ENCODE data around the gene DDB1.

DDB1 gene

DNA sequence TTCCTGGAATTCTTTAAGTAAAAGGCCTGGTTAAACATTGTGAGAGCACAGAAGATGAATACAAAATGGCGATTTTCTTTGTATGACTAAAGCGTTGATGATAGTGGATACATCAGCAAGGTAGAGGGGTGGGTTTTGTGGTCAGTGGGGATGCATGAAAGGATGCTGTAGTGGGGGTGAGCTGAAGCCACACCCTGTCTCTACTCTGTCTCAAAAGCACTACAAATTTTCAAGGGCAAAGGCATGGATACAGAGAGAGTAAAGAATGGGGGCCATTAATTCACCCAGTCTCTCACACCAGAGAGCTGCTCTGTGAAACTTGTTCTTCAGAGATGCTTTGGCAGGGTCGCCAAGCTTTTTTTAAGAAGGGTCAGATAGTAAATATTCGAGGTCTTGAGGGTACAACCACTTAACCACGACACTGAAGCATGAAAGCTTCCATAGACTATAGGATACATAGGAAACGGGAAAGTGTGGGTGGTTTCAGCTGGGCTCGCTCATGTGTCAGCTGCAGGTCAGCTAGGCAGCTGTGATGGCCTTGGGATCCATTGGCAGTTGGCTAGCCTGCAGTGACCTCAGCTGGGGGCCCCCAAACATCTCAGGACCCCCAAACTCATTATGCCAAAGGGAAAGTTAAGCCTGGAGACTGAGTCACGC is 37.6 kb upstream of the DDB1 start:
- H3K4me3 ChIP-seq (ENCODE audit: low read depth, low read length): no peak overlapping the region
- TF ChIP-seq, protein P1, sequence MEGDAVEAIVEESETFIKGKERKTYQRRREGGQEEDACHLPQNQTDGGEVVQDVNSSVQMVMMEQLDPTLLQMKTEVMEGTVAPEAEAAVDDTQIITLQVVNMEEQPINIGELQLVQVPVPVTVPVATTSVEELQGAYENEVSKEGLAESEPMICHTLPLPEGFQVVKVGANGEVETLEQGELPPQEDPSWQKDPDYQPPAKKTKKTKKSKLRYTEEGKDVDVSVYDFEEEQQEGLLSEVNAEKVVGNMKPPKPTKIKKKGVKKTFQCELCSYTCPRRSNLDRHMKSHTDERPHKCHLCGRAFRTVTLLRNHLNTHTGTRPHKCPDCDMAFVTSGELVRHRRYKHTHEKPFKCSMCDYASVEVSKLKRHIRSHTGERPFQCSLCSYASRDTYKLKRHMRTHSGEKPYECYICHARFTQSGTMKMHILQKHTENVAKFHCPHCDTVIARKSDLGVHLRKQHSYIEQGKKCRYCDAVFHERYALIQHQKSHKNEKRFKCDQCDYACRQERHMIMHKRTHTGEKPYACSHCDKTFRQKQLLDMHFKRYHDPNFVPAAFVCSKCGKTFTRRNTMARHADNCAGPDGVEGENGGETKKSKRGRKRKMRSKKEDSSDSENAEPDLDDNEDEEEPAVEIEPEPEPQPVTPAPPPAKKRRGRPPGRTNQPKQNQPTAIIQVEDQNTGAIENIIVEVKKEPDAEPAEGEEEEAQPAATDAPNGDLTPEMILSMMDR (IDR thresholded peaks at IDR 0.05; ENCODE audit: borderline replicate concordance, insufficient read depth, low read depth, low read length): no peak

DNA sequence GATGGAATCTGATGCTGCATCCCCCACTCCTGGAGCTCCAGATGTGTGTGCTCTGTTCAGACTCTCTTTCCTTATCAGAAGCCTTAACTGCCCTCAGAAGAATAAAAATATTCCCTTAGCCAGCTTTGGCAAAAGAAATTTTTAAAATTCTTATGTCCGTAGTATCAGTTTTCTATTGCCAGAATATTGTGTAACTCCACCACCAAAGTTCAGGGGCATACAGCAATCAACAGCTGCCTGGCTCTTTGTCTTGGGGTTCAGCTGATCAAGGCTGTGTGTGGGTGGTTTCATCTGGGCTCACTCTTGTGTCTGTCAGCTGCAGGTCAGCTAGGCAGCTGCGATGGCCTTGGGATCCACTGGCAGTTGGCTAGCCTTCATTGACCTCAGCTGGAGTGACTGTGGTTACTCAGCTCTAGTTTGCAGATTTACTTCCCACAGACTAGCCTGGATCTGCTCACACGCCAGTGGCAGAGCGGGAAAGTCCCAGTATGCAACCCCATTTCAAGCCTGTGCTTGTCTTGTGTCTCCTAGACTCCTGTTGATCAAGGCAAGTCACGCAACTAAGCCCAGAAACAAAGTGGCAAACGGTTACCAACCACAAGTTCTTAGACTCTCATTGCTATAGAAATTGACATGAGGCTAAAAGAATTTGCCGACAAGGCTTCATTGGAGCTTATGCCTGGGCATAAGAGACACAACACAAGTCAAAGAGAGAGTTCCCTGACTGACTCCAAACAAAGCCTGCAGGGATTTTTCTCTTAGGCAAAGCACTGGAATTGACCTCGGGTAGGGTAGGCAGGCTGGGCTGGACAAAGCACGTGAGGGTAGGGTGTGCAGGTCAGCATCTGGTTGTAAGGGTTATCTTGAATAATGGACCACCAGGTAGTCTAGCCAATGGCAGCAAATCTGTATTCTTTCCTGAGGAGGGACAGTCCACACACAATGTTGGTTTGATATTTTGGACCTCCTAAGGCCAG is 36.8 kb upstream of the DDB1 start:
- H3K4me3 ChIP-seq (ENCODE audit: low read depth, low read length): no peak overlapping the region
- TF ChIP-seq, protein P1 (IDR thresholded peaks at IDR 0.05; ENCODE audit: borderline replicate concordance, insufficient read depth, low read depth, low read length): no peak

GRCh38 chr11:61368646-61369045 is 35.7 kb upstream of the DDB1 start:
- TF ChIP-seq, protein P1 (IDR thresholded peaks at IDR 0.05; ENCODE audit: borderline replicate concordance, insufficient read depth, low read depth, low read length): no peak
- no peak overlapping the region for H3K4me3 ChIP-seq (ENCODE audit: low read depth, low read length)

- TF ChIP-seq, protein P1 (IDR thresholded peaks at IDR 0.05; ENCODE audit: borderline replicate concordance, insufficient read depth, low read depth, low read length): no peak
Measured at GRCh38 chr11:61367406-61367805, 34.5 kb upstream of the DDB1 start.

GRCh38 chr11:61364012-61364675 is 31.2 kb upstream of the DDB1 start:
- TF ChIP-seq, protein P1 (IDR thresholded peaks at IDR 0.05; ENCODE audit: borderline replicate concordance, insufficient read depth, low read depth, low read length): no peak
- H3K4me3 ChIP-seq (ENCODE audit: low read depth, low read length): no peak overlapping the region

More at GRCh38 chr11:61367406-61367805, 34.5 kb upstream of the DDB1 start:
- H3K4me3 ChIP-seq (ENCODE audit: low read depth, low read length): no peak overlapping the region

GRCh38 chr11:61362542-61362875 is 29.6 kb upstream of the DDB1 start:
- H3K4me3 ChIP-seq (ENCODE audit: low read depth, low read length): peak overlapping the region; percentile 93
- TF ChIP-seq, protein P1 (IDR thresholded peaks at IDR 0.05; ENCODE audit: borderline replicate concordance, insufficient read depth, low read depth, low read length): no peak

Data from GM12875 (cell line).